GM10847 (cell line): ENCODE results near the gene BRAT1.

Experiments
- POLR2A ChIP-seq: IDR thresholded peaks from 2 replicates; pipeline ENCODE4 v1.6.1; 2011; ENCODE audit not compliant: insufficient read length; ENCODE audit errors: extremely low read depth

Gene BRAT1

GRCh38 chr7:2530071-2530987, 25.0 kb downstream of the BRAT1 start:
- no peak for TF ChIP-seq POLR2A

- TF ChIP-seq POLR2A, result no peak
Measured at GRCh38 chr7:2529161-2530070, 25.9 kb downstream of the BRAT1 start.

GRCh38 chr7:2528481-2529095, 26.7 kb downstream of the BRAT1 start:
- TF ChIP-seq POLR2A, result no peak

- no peak for TF ChIP-seq POLR2A
Measured at GRCh38 chr7:2527505-2528467, 27.5 kb downstream of the BRAT1 start.

- TF ChIP-seq POLR2A, result no peak
Measured at GRCh38 chr7:2526659-2527504, 28.4 kb downstream of the BRAT1 start.

- no peak for TF ChIP-seq POLR2A
Measured at GRCh38 chr7:2525658-2526630, 29.4 kb downstream of the BRAT1 start.

- TF ChIP-seq POLR2A, result no peak
Measured at GRCh38 chr7:2524808-2525657, 30.3 kb downstream of the BRAT1 start.

GRCh38 chr7:2523941-2524807, 31.1 kb downstream of the BRAT1 start:
- no peak for TF ChIP-seq POLR2A

GRCh38 chr7:2523461-2523936, 31.8 kb downstream of the BRAT1 start:
- TF ChIP-seq POLR2A, result no peak

GRCh38 chr7:2522780-2523433, 32.4 kb downstream of the BRAT1 start:
- no peak for TF ChIP-seq POLR2A
